ENCODE measurements around the gene ARHGAP29. TPM values are rescaled to one million over a fixed set of nuclear protein-coding genes. Genes with fewer than 3 reads are reported as not detected.

Gene ARHGAP29
- total RNA-seq, 1 donor from 2014 or later = 187 TPM

GRCh38 chr1:94247138-94248094 lies 10.0 kb upstream of the ARHGAP29 start:
- Mint-ChIP-seq H3K27me3 (ENCODE audit: unreplicated experiment) (no peaks in the 10 kb centered on the region), H3K4me1 (ENCODE audit: unreplicated experiment) (peaks cover 25% of the 10 kb centered on the region), H3K27ac (ENCODE audit: unreplicated experiment) (peak overlapping the region; percentile 81), H3K9me3 (ENCODE audit: unreplicated experiment) (peaks cover 12% of the 10 kb centered on the region), H3K4me3 (ENCODE audit: unreplicated experiment) (peak overlapping the region; percentile 95), H3K36me3 (ENCODE audit: unreplicated experiment) (peaks cover 18% of the 10 kb centered on the region)
- TF ChIP-seq, protein P1, sequence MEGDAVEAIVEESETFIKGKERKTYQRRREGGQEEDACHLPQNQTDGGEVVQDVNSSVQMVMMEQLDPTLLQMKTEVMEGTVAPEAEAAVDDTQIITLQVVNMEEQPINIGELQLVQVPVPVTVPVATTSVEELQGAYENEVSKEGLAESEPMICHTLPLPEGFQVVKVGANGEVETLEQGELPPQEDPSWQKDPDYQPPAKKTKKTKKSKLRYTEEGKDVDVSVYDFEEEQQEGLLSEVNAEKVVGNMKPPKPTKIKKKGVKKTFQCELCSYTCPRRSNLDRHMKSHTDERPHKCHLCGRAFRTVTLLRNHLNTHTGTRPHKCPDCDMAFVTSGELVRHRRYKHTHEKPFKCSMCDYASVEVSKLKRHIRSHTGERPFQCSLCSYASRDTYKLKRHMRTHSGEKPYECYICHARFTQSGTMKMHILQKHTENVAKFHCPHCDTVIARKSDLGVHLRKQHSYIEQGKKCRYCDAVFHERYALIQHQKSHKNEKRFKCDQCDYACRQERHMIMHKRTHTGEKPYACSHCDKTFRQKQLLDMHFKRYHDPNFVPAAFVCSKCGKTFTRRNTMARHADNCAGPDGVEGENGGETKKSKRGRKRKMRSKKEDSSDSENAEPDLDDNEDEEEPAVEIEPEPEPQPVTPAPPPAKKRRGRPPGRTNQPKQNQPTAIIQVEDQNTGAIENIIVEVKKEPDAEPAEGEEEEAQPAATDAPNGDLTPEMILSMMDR (IDR thresholded peaks at IDR 0.05) = no peak
- DNase-seq (ENCODE audit: extremely low spot score, unreplicated experiment) = peak; percentile 89

- H3K36me3 Mint-ChIP-seq (ENCODE audit: unreplicated experiment) = peaks cover 25% of the 10 kb centered on the region
- peaks cover 25% of the 10 kb centered on the region for H3K4me1 Mint-ChIP-seq (ENCODE audit: unreplicated experiment)
- TF ChIP-seq, protein P1 (IDR thresholded peaks at IDR 0.05) = no peak
- peak overlapping the region; percentile 81 for H3K27ac Mint-ChIP-seq (ENCODE audit: unreplicated experiment)
- H3K9me3 Mint-ChIP-seq (ENCODE audit: unreplicated experiment) = peaks cover 14% of the 10 kb centered on the region
- H3K27me3 Mint-ChIP-seq (ENCODE audit: unreplicated experiment) = no peaks in the 10 kb centered on the region
- no peak for DNase-seq (ENCODE audit: extremely low spot score, unreplicated experiment)
- peak overlapping the region; percentile 95 for H3K4me3 Mint-ChIP-seq (ENCODE audit: unreplicated experiment)
Observed at GRCh38 chr1:94246692-94247137, 9.3 kb upstream of the ARHGAP29 start.

DNA sequence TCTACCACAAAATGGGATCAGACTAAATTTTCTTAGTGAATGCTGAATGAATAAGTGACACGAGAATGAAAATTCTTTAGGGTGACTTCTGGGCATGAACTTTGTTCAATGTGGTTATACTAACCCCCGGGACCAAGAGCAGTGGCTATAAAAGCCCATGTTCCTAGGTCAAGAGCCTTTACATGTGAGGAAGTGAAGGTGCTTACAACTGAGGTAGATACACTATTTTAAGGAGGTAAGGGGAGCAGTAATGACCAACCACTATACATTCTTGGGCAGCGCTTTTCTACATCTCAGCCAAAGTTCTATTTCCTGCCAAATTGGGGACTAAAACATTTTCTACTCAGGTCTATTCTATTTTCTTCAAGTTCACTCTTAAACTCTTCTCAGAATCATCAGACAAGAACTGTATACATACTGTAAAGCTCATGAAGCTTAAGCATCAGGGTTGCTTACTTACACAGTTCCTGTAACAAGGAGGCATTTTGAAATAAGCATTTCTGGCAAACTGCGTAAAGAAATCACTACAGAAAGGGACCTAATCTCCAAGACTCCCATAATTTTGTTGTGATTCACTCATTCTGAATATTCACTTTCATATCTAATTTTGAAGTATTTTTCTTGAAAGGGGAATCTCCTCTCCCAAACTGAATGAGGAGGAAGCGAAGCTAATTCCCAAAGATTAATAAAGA lies 8.5 kb upstream of the ARHGAP29 start:
- Mint-ChIP-seq H3K27ac (ENCODE audit: unreplicated experiment) (peak overlapping the region; percentile 81), H3K27me3 (ENCODE audit: unreplicated experiment) (no peaks in the 10 kb centered on the region)
- no peak for DNase-seq (ENCODE audit: extremely low spot score, unreplicated experiment)

DNA sequence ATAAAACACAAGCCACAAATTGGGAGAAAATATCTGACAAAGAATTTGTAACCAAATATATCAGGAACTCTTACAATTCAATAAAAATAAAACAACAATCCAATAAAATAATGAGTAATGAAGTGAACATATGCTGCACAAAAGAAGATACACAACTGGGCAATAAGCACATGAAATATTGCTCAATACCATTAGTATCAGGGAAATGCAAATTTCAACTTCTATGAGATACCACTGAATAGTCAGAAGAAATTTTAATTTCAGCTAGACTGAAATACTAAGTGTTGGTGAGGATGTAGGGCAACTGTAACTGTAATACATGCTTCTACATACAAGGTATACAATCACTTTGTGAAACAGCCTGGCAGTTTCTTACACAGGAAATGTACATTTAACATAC lies 7.4 kb upstream of the ARHGAP29 start:
- Mint-ChIP-seq H3K9me3 (ENCODE audit: unreplicated experiment) (peaks cover 16% of the 10 kb centered on the region), H3K36me3 (ENCODE audit: unreplicated experiment) (peaks cover 28% of the 10 kb centered on the region), H3K27ac (ENCODE audit: unreplicated experiment) (no peak overlapping the region), H3K27me3 (ENCODE audit: unreplicated experiment) (no peaks in the 10 kb centered on the region), H3K4me1 (ENCODE audit: unreplicated experiment) (peaks cover 31% of the 10 kb centered on the region), H3K4me3 (ENCODE audit: unreplicated experiment) (no peak overlapping the region)
- TF ChIP-seq, protein P1 (IDR thresholded peaks at IDR 0.05) = no peak
- no peak for DNase-seq (ENCODE audit: extremely low spot score, unreplicated experiment)

More for the DNA sequence above, 8.5 kb upstream of the ARHGAP29 start:
- TF ChIP-seq, protein P1 (IDR thresholded peaks at IDR 0.05) = no peak
- Mint-ChIP-seq H3K9me3 (ENCODE audit: unreplicated experiment) (peaks cover 16% of the 10 kb centered on the region), H3K36me3 (ENCODE audit: unreplicated experiment) (peaks cover 26% of the 10 kb centered on the region), H3K4me3 (ENCODE audit: unreplicated experiment) (peak overlapping the region; percentile 95), H3K4me1 (ENCODE audit: unreplicated experiment) (peaks cover 25% of the 10 kb centered on the region)

- H3K4me1 Mint-ChIP-seq (ENCODE audit: unreplicated experiment) = peaks cover 40% of the 10 kb centered on the region
- no peak overlapping the region for H3K4me3 Mint-ChIP-seq (ENCODE audit: unreplicated experiment)
- H3K9me3 Mint-ChIP-seq (ENCODE audit: unreplicated experiment) = peaks cover 16% of the 10 kb centered on the region
- H3K27me3 Mint-ChIP-seq (ENCODE audit: unreplicated experiment) = no peaks in the 10 kb centered on the region
- peaks cover 28% of the 10 kb centered on the region for H3K36me3 Mint-ChIP-seq (ENCODE audit: unreplicated experiment)
- H3K27ac Mint-ChIP-seq (ENCODE audit: unreplicated experiment) = no peak overlapping the region
- TF ChIP-seq, protein P1 (IDR thresholded peaks at IDR 0.05) = no peak
- DNase-seq (ENCODE audit: extremely low spot score, unreplicated experiment) = no peak
Observed at GRCh38 chr1:94243665-94244064, 6.3 kb upstream of the ARHGAP29 start.
